LNCaP clone FGC (cell line): Measurements from ENCODE around the gene KLK10.

Source experiments
- DNase-seq: peaks from one replicate; pipeline ENCODE4 v3.0.0-alpha.2; 2011; ENCODE audit warnings: low read depth
- H3K4me3 ChIP-seq: 2 replicates; pipeline ENCODE4 v1.5.1; 2011; ENCODE audit warnings: mild to moderate bottlenecking, low read depth, low read length, control low read depth
- TF ChIP-seq, protein P1 (sequence below): IDR thresholded peaks from 2 replicates; pipeline ENCODE4 v1.5.1; 2012; ENCODE audit warnings: mild to moderate bottlenecking; ENCODE audit not compliant: control insufficient read depth, insufficient read depth; ENCODE audit errors: extremely low read depth

KLK10 gene

DNA sequence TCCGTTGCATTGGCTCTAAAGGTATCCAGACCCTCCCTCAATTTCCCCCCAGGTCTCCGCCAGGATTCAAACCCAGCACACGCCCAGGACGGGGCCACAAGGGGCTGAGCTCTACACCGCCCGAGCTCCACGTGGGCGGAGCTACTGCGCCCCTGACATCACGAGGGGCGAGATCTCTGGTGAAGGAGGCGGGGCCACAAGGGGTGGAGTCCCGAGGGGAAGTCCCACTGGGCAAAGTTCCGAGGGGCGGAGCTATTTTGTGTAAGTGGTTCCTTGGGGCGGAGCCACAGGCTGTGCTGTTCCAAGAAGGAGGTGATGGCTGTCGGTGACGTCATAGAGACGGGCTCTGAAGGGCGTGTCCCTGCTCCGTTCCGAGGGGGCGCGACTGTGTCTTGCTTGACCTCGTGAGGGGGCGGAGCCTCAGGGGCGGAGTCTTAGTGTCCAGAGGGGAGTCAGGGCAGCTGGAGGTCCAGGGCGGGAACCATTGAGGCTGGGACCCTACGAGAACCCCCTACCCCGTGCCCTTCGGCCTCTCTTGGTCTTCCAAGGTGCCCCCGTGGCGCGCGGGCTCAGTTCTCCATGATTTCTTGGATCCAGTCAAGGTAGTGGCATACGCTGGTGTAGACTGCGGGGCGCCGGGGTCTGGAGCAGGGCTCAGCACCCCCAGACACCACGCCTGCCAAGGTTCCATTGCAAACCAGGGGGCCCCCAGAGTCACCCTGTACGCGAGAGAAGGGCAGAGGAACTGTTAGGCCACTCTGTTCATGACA is 16.8 kb downstream of the KLK10 start:
- TF ChIP-seq, protein P1, sequence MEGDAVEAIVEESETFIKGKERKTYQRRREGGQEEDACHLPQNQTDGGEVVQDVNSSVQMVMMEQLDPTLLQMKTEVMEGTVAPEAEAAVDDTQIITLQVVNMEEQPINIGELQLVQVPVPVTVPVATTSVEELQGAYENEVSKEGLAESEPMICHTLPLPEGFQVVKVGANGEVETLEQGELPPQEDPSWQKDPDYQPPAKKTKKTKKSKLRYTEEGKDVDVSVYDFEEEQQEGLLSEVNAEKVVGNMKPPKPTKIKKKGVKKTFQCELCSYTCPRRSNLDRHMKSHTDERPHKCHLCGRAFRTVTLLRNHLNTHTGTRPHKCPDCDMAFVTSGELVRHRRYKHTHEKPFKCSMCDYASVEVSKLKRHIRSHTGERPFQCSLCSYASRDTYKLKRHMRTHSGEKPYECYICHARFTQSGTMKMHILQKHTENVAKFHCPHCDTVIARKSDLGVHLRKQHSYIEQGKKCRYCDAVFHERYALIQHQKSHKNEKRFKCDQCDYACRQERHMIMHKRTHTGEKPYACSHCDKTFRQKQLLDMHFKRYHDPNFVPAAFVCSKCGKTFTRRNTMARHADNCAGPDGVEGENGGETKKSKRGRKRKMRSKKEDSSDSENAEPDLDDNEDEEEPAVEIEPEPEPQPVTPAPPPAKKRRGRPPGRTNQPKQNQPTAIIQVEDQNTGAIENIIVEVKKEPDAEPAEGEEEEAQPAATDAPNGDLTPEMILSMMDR, result no peak
- no peak overlapping the region for H3K4me3 ChIP-seq
- DNase-seq, result no peak

DNA sequence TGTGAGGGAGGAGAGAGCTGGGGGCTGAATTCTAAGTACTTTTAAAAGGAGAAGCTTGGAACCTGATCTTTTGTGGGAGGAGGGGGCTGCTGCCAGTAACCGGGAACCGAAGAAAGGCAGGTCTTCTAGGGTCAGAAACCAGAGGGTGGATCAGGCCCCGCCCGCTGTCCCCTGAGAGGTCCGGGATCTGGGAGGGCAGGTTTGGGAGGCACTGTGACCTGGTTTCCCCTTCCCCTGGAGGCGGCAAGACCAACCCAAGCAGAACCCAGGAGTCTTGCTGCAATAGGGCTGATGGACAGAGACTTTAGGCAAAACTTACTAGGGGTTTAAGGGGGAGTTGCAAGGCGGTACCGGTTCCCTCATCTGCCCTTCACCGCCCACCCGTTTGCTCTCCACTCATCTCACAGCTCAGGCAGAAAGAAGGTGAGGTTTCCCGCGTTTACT is 17.4 kb downstream of the KLK10 start:
- no peak overlapping the region for H3K4me3 ChIP-seq
- TF ChIP-seq, protein P1, result no peak
- no peak for DNase-seq

DNA sequence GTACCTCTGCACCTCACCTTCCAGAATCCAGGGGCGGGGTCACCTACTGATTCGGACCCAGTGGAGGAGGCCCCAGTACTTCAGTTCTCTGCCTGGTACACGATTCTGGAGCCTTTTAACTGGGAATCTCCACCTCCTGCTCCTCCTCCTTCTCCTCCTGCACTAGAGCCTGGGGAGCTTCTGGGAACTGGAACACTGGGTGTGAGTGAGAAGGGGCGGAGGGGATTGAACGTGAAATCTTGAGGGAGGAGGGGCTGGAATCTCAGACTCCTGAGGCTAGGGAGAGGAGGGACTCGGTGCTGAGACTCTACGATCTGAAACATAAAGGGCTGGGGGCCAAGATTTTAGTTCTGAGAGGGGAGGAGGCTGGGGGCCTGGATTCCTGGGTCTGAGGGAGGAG is 18.0 kb downstream of the KLK10 start, which contains the start of gene KLK8:
Gene KLK8, minus strand, starts transcription at position 90 of the 400 bp plus-strand sequence. CDS start 437 bp downstream, outside the sequence.
- TF ChIP-seq, protein P1, result no peak
- no peak for DNase-seq
- no peak within 1 kb of the TSS for H3K4me3 ChIP-seq

DNA sequence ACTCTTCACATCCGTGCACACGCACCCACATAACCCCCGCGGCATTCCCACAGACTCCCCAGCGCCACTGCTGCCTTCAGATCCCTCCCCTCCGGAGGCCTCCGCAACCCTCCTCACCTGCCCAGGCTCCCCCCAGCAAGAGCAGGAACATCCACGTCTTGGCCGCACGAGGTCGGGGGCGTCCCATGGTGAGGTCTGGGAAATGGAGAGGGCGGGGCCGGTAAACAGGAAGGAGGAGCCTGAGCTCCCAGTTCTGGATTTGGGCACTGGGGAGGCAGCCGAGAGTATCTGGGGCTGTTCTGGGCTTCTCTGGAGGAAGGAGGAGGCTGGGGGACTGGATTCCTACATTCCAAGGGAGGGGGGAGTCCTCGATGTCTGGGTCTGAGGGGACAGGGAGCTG is 18.5 kb downstream of the KLK10 start:
- no peak overlapping the region for H3K4me3 ChIP-seq
- TF ChIP-seq, protein P1, result no peak
- DNase-seq, result no peak

DNA sequence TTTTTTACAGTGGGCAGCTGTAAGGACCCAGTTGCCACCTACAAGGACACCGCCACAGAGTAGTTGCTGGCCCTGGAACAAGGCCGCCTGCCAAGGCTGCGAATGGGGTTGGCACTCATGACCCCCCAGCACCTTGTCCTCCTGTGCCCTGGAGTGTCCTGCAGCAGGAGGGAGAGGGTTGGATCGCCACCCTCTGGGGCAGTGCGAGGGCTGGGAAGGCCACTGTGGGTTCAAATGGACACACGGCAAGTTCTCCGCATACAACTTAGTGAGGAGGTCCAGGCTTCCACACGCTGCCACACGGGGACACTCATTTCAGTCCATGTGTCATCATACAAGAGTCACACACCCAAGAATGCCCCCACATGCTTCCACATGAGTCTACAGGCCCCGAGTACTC is 19.1 kb downstream of the KLK10 start:
- no peak overlapping the region for H3K4me3 ChIP-seq
- DNase-seq, result no peak
- TF ChIP-seq, protein P1, result no peak

DNA sequence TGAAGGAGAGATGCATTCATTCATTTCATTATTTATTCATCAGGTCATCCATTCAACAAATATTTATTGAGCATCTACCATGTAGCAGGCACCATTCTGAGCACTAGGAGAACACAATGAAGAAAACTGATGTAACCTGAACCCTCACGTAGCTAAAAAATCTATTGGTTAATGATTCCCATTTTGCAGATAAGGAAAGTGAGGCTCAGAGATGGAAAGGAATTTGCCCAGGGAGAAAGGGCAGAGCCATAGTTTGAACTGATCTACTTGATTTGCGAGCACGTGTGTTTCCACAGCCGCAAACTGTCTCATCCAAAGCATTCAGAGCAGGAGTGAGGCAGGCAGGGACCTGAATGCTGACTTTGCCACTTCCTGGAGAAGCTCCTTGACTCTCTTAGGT is 20.8 kb downstream of the KLK10 start:
- DNase-seq, result no peak
- TF ChIP-seq, protein P1, result no peak
- H3K4me3 ChIP-seq, result no peak overlapping the region

DNA sequence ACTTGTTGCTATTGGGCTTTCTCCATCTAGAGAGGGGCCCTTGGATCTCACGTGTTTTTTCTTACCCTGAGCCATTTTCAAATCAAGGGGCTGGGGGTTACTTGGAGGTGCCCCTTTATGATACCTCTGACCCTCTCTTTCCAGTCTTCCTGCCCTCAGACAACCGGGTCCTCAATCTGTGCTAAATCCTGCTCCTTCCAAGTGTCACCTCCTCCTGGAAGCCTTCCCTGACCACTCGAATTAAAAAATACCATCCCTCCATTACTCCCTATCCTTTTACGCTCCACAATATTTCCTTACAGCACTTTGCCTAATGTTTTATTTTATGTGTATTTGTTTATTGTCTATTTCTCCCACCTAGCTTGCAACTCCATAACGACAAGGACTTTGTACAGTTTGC is 21.4 kb downstream of the KLK10 start:
- TF ChIP-seq, protein P1, result no peak
- DNase-seq, result no peak
- H3K4me3 ChIP-seq, result no peak overlapping the region
